Activated T-helper 17 cell treated with anti-CD3 and anti-CD28 coated beads, Interleukin-2, amount 50 U/mL, for 72 hours (primary cell): Measurements from ENCODE around the gene RESP18. TPM values are rescaled to one million over a fixed set of nuclear protein-coding genes. Genes with fewer than 3 reads are reported as not detected.

Source experiments
- ATAC-seq: fragments of 150-1000 bp; cut with Tn5 transposase; replicated peaks from 2 replicates; pipeline ENCODE4 v1.10.0; 2021; ENCODE audit warnings: mild to moderate bottlenecking, moderate library complexity
- H3K27ac Mint-ChIP-seq: one replicate; pipeline ENCODE4 v1.8.0; 2022; ENCODE audit warnings: mixed read lengths
- H3K27me3 Mint-ChIP-seq: one replicate; pipeline ENCODE4 v1.8.0; 2022; ENCODE audit warnings: mixed read lengths
- H3K36me3 Mint-ChIP-seq: one replicate; pipeline ENCODE4 v1.8.0; 2022; ENCODE audit warnings: low read depth, mild to moderate bottlenecking, mixed read lengths
- H3K4me1 Mint-ChIP-seq: one replicate; pipeline ENCODE4 v1.8.0; 2022; ENCODE audit warnings: mixed read lengths
- H3K4me3 Mint-ChIP-seq: one replicate; pipeline ENCODE4 v1.8.0; 2022; ENCODE audit warnings: mild to moderate bottlenecking, mixed read lengths
- H3K9me3 Mint-ChIP-seq: one replicate; pipeline ENCODE4 v1.8.0; 2022; ENCODE audit warnings: mixed read lengths
- total RNA-seq, 2 donors: library from RNA; stranded (reverse); gene quantifications; one replicate each; pipeline ENCODE4 v1.2.3, GENCODE V29; 2022

Gene RESP18
- total RNA-seq, 2 donors from 2014 or later: not detected

- H3K27me3 Mint-ChIP-seq: peaks cover 54% of the 10 kb centered on the region
- H3K9me3 Mint-ChIP-seq: no peaks in the 10 kb centered on the region
- H3K4me1 Mint-ChIP-seq: no peaks in the 10 kb centered on the region
- ATAC-seq: no peak
- no peak overlapping the region for H3K4me3 Mint-ChIP-seq
- H3K27ac Mint-ChIP-seq: no peak overlapping the region
- H3K36me3 Mint-ChIP-seq: no peaks in the 10 kb centered on the region
These were observed 26.5 kb downstream of the RESP18 start for GRCh38 chr2:219306047-219306446.

- Mint-ChIP-seq H3K4me3 (no peak overlapping the region), H3K27ac (no peak overlapping the region), H3K36me3 (no peaks in the 10 kb centered on the region), H3K4me1 (no peaks in the 10 kb centered on the region), H3K9me3 (no peaks in the 10 kb centered on the region), H3K27me3 (peaks cover 45% of the 10 kb centered on the region)
- no peak for ATAC-seq
These were observed 28.3 kb downstream of the RESP18 start for GRCh38 chr2:219304223-219304622.

GRCh38 chr2:219302412-219302968 is 30.1 kb downstream of the RESP18 start:
- ATAC-seq: no peak
- no peaks in the 10 kb centered on the region for H3K36me3 Mint-ChIP-seq
- H3K4me1 Mint-ChIP-seq: no peaks in the 10 kb centered on the region
- peaks cover 40% of the 10 kb centered on the region for H3K27me3 Mint-ChIP-seq
- no peak overlapping the region for H3K27ac Mint-ChIP-seq
- no peaks in the 10 kb centered on the region for H3K9me3 Mint-ChIP-seq
- H3K4me3 Mint-ChIP-seq: no peak overlapping the region

GRCh38 chr2:219300022-219300421 is 32.5 kb downstream of the RESP18 start:
- Mint-ChIP-seq H3K4me1 (no peaks in the 10 kb centered on the region), H3K27ac (no peak overlapping the region), H3K4me3 (peak overlapping the region; percentile 86), H3K9me3 (no peaks in the 10 kb centered on the region), H3K36me3 (no peaks in the 10 kb centered on the region), H3K27me3 (peaks cover 28% of the 10 kb centered on the region)
- ATAC-seq: no peak

GRCh38 chr2:219299372-219299760 is 33.2 kb downstream of the RESP18 start:
- H3K4me3 Mint-ChIP-seq: peak overlapping the region; percentile 86
- peak overlapping the region; percentile 90 for H3K27ac Mint-ChIP-seq
- no peaks in the 10 kb centered on the region for H3K9me3 Mint-ChIP-seq
- H3K4me1 Mint-ChIP-seq: no peaks in the 10 kb centered on the region
- H3K36me3 Mint-ChIP-seq: no peaks in the 10 kb centered on the region
- peaks cover 21% of the 10 kb centered on the region for H3K27me3 Mint-ChIP-seq
- no peak for ATAC-seq

GRCh38 chr2:219298759-219299371 is 33.7 kb downstream of the RESP18 start:
- Mint-ChIP-seq H3K36me3 (no peaks in the 10 kb centered on the region), H3K9me3 (no peaks in the 10 kb centered on the region), H3K27me3 (peaks cover 21% of the 10 kb centered on the region), H3K27ac (peak overlapping the region; percentile 90), H3K4me3 (peak overlapping the region; percentile 86), H3K4me1 (no peaks in the 10 kb centered on the region)
- peak; percentile 74 for ATAC-seq

GRCh38 chr2:219297766-219298456 is 34.6 kb downstream of the RESP18 start:
- ATAC-seq: no peak
- no peaks in the 10 kb centered on the region for H3K36me3 Mint-ChIP-seq
- peak overlapping the region; percentile 86 for H3K4me3 Mint-ChIP-seq
- H3K27ac Mint-ChIP-seq: no peak overlapping the region
- no peaks in the 10 kb centered on the region for H3K9me3 Mint-ChIP-seq
- H3K4me1 Mint-ChIP-seq: no peaks in the 10 kb centered on the region
- peaks cover 14% of the 10 kb centered on the region for H3K27me3 Mint-ChIP-seq

GRCh38 chr2:219296631-219297391 is 35.7 kb downstream of the RESP18 start:
- ATAC-seq: no peak
- H3K4me1 Mint-ChIP-seq: no peaks in the 10 kb centered on the region
- H3K9me3 Mint-ChIP-seq: no peaks in the 10 kb centered on the region
- no peak overlapping the region for H3K4me3 Mint-ChIP-seq
- no peak overlapping the region for H3K27ac Mint-ChIP-seq
- peaks cover 11% of the 10 kb centered on the region for H3K27me3 Mint-ChIP-seq
- no peaks in the 10 kb centered on the region for H3K36me3 Mint-ChIP-seq

GRCh38 chr2:219296142-219296541 is 36.4 kb downstream of the RESP18 start:
- H3K4me3 Mint-ChIP-seq: peak overlapping the region; percentile 74
- no peak for ATAC-seq
- peaks cover 5% of the 10 kb centered on the region for H3K27me3 Mint-ChIP-seq
- H3K4me1 Mint-ChIP-seq: no peaks in the 10 kb centered on the region
- no peak overlapping the region for H3K27ac Mint-ChIP-seq
- no peaks in the 10 kb centered on the region for H3K9me3 Mint-ChIP-seq
- H3K36me3 Mint-ChIP-seq: no peaks in the 10 kb centered on the region

GRCh38 chr2:219294356-219295351 is 37.9 kb downstream of the RESP18 start:
- ATAC-seq: peak; percentile 90
- H3K27ac Mint-ChIP-seq: peak overlapping the region; percentile 79
- no peaks in the 10 kb centered on the region for H3K36me3 Mint-ChIP-seq
- H3K4me3 Mint-ChIP-seq: peak overlapping the region; percentile 74
- H3K4me1 Mint-ChIP-seq: no peaks in the 10 kb centered on the region
- H3K9me3 Mint-ChIP-seq: no peaks in the 10 kb centered on the region
- H3K27me3 Mint-ChIP-seq: peaks cover 3% of the 10 kb centered on the region

- H3K9me3 Mint-ChIP-seq: no peaks in the 10 kb centered on the region
- H3K4me1 Mint-ChIP-seq: no peaks in the 10 kb centered on the region
- no peaks in the 10 kb centered on the region for H3K27me3 Mint-ChIP-seq
- H3K36me3 Mint-ChIP-seq: no peaks in the 10 kb centered on the region
- H3K4me3 Mint-ChIP-seq: peak overlapping the region; percentile 74
- peak overlapping the region; percentile 79 for H3K27ac Mint-ChIP-seq
- ATAC-seq: no peak
These were observed 38.8 kb downstream of the RESP18 start for GRCh38 chr2:219293736-219294231.

GRCh38 chr2:219292616-219293015 is 39.9 kb downstream of the RESP18 start:
- Mint-ChIP-seq H3K4me3 (no peak overlapping the region), H3K9me3 (no peaks in the 10 kb centered on the region), H3K27ac (no peak overlapping the region), H3K4me1 (no peaks in the 10 kb centered on the region), H3K27me3 (no peaks in the 10 kb centered on the region), H3K36me3 (no peaks in the 10 kb centered on the region)
- no peak for ATAC-seq

- Mint-ChIP-seq H3K9me3 (no peaks in the 10 kb centered on the region), H3K36me3 (no peaks in the 10 kb centered on the region), H3K27ac (no peak overlapping the region), H3K27me3 (no peaks in the 10 kb centered on the region), H3K4me1 (no peaks in the 10 kb centered on the region), H3K4me3 (no peak overlapping the region)
- no peak for ATAC-seq
These were observed 40.5 kb downstream of the RESP18 start for GRCh38 chr2:219291910-219292490.
